Ovary (tissue), 3 donors: ENCODE data around the gene TXNIP.
A peak's percentile ranks its signal among the peaks of the same experiment; 100 is the strongest.

ENCODE experiments used
- EP300 ChIP-seq: sonication (generic); formaldehyde crosslinking; IDR thresholded peaks from one replicate; pipeline ENCODE4 v1.6.1; 2017; ENCODE audit warnings: antibody characterized with exemption
- POLR2A ChIP-seq: fragments of 450-650 bp; IDR thresholded peaks from one replicate; pipeline ENCODE4 v1.6.1; 2017; ENCODE audit warnings: antibody characterized with exemption, mild to moderate bottlenecking, moderate library complexity
- TF ChIP-seq, protein P1 (sequence below), 3 donors: fragments of 450-650 bp in 2 of 3; fragments of 200-600 bp in 1 of 3; IDR thresholded peaks; one replicate each; pipeline versions ENCODE4 v1.5.1 to v1.8.0; 2016 to 2022; ENCODE audit warnings: antibody characterized with exemption in 3 of 3, mild to moderate bottlenecking in 1 of 3
- donor health status: DM: no; HTN: no; CAD: no.

DNA sequence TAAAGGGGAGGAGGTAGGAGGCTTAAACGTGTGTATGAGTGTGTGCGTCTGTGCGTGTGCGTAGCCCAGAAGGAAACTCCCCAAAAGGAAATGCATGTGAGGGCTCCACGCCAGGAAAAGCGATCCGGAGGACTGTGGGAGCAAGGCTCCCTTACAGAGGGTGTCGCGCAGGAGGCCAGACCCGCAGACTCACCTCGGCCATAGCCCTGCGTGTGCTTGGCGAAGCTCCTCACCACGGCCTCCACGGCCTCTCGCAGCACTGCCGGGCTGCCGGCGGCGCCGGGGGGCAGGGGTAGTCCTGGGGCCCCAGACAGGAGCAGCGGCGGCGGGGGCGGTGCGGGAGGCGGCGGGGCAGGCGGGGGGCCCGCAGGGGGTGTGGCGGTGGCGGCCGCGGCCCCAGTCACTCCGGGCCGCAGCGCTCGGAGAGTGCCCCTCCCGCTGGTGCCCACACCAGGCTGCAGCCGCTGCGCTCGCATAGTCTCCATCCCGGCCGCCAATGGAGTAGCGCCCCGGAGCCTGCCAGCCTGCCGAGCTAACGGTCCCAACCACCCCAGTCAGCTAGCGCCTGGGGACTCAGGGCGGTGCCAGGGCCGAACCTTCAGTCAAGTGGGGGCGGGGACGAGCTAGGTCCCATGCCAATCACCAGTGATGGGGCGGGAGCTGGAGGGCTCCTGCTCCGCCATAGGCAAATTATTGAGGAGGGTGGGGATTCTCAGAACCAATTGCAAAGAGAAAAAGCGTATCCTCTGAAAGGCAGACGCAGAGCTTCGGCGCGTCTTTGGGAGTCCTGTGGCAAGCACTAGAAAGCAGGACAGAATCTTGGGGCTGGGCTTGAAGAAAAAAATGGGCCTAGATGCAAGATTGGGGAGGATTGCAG, 38.7 kb downstream of the TXNIP start, which contains the start of gene LIX1L:
- TF ChIP-seq, protein P1, sequence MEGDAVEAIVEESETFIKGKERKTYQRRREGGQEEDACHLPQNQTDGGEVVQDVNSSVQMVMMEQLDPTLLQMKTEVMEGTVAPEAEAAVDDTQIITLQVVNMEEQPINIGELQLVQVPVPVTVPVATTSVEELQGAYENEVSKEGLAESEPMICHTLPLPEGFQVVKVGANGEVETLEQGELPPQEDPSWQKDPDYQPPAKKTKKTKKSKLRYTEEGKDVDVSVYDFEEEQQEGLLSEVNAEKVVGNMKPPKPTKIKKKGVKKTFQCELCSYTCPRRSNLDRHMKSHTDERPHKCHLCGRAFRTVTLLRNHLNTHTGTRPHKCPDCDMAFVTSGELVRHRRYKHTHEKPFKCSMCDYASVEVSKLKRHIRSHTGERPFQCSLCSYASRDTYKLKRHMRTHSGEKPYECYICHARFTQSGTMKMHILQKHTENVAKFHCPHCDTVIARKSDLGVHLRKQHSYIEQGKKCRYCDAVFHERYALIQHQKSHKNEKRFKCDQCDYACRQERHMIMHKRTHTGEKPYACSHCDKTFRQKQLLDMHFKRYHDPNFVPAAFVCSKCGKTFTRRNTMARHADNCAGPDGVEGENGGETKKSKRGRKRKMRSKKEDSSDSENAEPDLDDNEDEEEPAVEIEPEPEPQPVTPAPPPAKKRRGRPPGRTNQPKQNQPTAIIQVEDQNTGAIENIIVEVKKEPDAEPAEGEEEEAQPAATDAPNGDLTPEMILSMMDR (IDR thresholded peaks at IDR 0.05) = no peak
- TF ChIP-seq POLR2A = peak; percentile 86
- peak; percentile 46 for TF ChIP-seq EP300
